BJ (cell line): ENCODE results near the gene ANP32E. TPM values are rescaled to one million over a fixed set of nuclear protein-coding genes. Genes with fewer than 3 reads are reported as not detected.
"Not testable (repeated sequence)": the region's sequence is repeated elsewhere in the genome, so short reads cannot be mapped to it uniquely, and the experiment has no call there.

Experiments used
- CTCF ChIA-PET: fragments of 350-600 bp; formaldehyde crosslinking; extraction: SDS; loops from one replicate; lab custom pipeline; 2021; ENCODE audit warnings: antibody characterized with exemption, inconsistent platforms; lab: Yijun Ruan, JAX
- POLR2A ChIA-PET: fragments of 300-600 bp; sonication (Branson Sonifier 250); formaldehyde crosslinking; extraction: SDS; loops from one replicate; lab custom pipeline; 2021; ENCODE audit warnings: antibody characterized with exemption; lab: Charles Lee
- DNase-seq: peaks from one replicate; pipeline ENCODE4 v3.0.0-alpha.2; 2011; ENCODE audit warnings: low read depth
- H3K27me3 ChIP-seq: 2 replicates; pipeline ENCODE4 v1.6.0; 2011; ENCODE audit warnings: low read length; ENCODE audit not compliant: control insufficient read depth, insufficient read depth
- H3K36me3 ChIP-seq: 2 replicates; pipeline ENCODE4 v1.5.1; 2011; ENCODE audit warnings: low read length; ENCODE audit not compliant: control insufficient read depth, insufficient read depth
- H3K4me3 ChIP-seq: 2 replicates; pipeline ENCODE4 v1.5.1; 2011; ENCODE audit warnings: low read depth, mild to moderate bottlenecking, control low read depth, low read length
- polyA plus RNA-seq: library from polyadenylated mRNA; depleted of rRNA; stranded (reverse); fragments of >200 nt; gene quantifications from 2 replicates; pipeline ENCODE4 v1.2.3, GENCODE V29; 2011
- TF ChIP-seq, protein P1 (sequence below): IDR thresholded peaks from 2 replicates; pipeline ENCODE4 v1.5.1; 2011; ENCODE audit warnings: low read depth, mild to moderate bottlenecking, control low read depth, inconsistent platforms, low read length, moderate library complexity; ENCODE audit not compliant: insufficient read depth

ANP32E gene
- polyA plus RNA-seq, 1 experiment: 6.1 TPM

DNA sequence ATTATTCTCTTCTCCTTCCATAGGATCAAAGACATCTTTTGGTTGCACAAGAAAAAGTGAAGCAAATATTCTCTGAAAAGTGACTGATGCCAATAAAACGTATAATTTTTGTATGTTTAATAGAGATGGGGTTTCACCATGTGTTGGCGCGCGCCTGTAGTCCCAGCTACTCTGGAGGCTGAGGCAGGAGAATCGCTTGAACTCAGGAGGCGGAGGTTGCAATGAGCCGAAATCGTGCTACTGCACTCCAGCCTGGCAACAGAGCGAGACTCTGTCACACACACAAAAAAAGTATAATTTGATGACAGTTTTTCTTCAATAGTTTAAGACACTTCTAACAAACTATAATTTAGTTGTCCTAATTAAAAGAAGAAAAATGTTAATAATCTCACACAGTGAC, 23.8 kb downstream of the ANP32E start:
- Histone ChIP-seq H3K27me3 (no peaks in the 10 kb centered on the region), H3K4me3 (no peak overlapping the region), H3K36me3 (no peaks in the 10 kb centered on the region)
- CTCF ChIA-PET: interaction anchor here (0.7 to 1.5 kb wide), 2 partner anchors 25 to 1015 kb away, joined by 3 to 4 read pairs; no protein-coding TSS in a partner anchor
- DNase-seq: no peak
- POLR2A ChIA-PET: no interaction called here
- TF ChIP-seq, protein P1, sequence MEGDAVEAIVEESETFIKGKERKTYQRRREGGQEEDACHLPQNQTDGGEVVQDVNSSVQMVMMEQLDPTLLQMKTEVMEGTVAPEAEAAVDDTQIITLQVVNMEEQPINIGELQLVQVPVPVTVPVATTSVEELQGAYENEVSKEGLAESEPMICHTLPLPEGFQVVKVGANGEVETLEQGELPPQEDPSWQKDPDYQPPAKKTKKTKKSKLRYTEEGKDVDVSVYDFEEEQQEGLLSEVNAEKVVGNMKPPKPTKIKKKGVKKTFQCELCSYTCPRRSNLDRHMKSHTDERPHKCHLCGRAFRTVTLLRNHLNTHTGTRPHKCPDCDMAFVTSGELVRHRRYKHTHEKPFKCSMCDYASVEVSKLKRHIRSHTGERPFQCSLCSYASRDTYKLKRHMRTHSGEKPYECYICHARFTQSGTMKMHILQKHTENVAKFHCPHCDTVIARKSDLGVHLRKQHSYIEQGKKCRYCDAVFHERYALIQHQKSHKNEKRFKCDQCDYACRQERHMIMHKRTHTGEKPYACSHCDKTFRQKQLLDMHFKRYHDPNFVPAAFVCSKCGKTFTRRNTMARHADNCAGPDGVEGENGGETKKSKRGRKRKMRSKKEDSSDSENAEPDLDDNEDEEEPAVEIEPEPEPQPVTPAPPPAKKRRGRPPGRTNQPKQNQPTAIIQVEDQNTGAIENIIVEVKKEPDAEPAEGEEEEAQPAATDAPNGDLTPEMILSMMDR: no peak

DNA sequence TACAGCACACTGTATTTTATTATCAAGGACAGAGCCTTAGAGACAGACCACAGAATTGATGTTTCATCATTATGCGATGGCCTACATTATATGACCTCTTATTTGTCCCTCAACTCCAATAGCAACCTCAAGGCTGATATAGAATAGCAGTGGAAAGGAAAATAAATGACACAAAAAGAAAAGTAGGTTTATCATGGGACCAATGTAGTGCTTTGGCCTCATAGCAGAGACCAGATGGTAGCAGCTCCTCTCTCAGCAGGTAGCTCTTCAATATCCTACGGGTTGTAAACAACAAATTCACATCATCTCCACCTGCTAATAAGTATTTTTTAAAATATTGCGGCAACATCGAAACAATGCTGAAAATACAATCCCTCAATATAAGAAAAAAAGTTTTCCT, 25.2 kb downstream of the ANP32E start:
- CTCF ChIA-PET: interaction anchor here (0.6 to 0.7 kb wide), 2 partner anchors 20 to 27 kb away, joined by 3 read pairs; no protein-coding TSS in a partner anchor
- H3K36me3 ChIP-seq: no peaks in the 10 kb centered on the region
- TF ChIP-seq, protein P1: no peak

DNA sequence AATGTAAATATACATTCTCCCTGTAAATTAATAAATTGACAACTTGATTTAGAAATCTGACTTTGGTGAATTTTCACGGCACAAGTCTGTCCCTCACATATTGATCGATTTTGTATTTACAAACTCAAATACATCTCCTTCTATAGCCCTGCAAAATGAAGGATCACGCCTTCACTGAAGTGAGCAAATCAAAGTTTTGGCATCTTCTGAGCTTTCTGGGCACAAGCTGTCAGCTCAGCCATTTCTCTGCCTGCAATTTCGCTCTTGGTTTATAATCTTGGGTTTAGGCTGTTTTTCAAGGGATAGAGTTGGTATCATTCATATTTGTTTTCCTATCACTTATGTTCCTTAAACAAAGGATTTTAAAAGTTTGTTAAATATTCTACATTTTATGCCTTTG, 25.8 kb downstream of the ANP32E start:
- POLR2A ChIA-PET: no interaction called here
- no peaks in the 10 kb centered on the region for H3K27me3 ChIP-seq
- CTCF ChIA-PET: interaction anchor here (0.7 kb wide), 1 partner anchor 20 kb away, joined by 3 read pairs; no protein-coding TSS in a partner anchor
- H3K4me3 ChIP-seq: no peak overlapping the region
- no peaks in the 10 kb centered on the region for H3K36me3 ChIP-seq
- no peak for DNase-seq
- TF ChIP-seq, protein P1: no peak

More for the DNA sequence above, 25.2 kb downstream of the ANP32E start:
- Histone ChIP-seq H3K27me3 (no peaks in the 10 kb centered on the region), H3K4me3 (no peak overlapping the region)
- POLR2A ChIA-PET: no interaction called here
- DNase-seq: no peak

DNA sequence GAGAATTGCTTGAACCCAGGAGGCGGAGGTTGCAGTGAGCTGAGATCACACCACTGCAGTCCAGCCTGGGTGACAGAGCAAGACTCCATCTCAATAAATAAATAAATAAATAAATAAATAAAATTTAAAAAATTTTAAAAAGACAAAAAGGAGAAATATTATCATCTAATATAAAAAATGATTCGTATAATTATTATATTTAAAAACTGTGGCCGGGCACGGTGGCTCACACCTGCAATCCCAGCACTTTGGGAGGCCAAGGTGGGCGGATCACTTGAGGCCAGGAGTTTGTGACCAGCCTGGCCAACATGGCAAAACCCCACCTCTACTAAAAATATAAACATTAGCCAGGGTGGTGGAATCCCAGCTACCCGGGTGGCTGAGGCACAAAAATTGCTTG, 27.5 kb downstream of the ANP32E start:
- H3K36me3 ChIP-seq, DNase-seq, POLR2A ChIA-PET, H3K4me3 ChIP-seq, H3K27me3 ChIP-seq: not testable (repeated sequence)
- CTCF ChIA-PET: interaction anchor here (0.7 kb wide), 1 partner anchor 14 kb away, joined by 3 read pairs; no protein-coding TSS in a partner anchor

DNA sequence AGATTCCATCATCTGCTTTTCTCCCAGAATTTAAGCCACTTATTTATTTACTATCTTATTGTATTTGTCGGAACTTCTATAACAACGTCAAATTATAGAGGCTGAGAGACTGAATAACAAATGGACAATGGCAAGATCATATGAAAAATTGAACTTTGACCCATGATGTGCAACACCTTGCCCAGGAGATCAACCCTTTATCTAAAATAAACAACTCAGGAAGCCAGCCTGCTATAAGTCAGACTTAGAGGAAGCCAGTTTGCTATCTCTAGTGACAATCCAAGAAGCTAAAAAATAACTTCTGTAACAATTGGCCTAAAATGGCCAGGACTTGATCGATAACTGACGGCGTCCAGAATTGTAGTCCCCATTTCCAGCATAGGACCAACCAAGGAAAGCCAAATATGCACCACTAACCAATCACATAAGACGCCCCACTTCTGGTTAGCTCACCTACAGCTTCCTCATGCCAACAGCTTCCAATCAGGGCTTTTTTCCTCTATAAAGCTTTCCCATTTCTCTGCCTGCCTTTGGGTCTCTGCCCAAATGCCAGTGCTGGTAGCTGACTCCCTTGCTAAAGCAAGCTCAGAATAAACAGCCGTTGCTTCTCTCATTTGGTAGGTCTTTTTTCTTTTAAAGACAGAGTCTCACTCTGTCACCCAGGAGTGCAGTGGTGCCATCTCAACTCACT, 28.5 kb downstream of the ANP32E start:
- no peaks in the 10 kb centered on the region for H3K27me3 ChIP-seq
- ChIA-PET POLR2A (no interaction called here), CTCF (interaction anchor here (0.7 kb wide), 2 partner anchors 13 to 36 kb away, joined by 3 to 5 read pairs; no protein-coding TSS in a partner anchor)
- DNase-seq: no peak
- H3K4me3 ChIP-seq: no peak overlapping the region
- TF ChIP-seq, protein P1: no peak
- no peaks in the 10 kb centered on the region for H3K36me3 ChIP-seq

DNA sequence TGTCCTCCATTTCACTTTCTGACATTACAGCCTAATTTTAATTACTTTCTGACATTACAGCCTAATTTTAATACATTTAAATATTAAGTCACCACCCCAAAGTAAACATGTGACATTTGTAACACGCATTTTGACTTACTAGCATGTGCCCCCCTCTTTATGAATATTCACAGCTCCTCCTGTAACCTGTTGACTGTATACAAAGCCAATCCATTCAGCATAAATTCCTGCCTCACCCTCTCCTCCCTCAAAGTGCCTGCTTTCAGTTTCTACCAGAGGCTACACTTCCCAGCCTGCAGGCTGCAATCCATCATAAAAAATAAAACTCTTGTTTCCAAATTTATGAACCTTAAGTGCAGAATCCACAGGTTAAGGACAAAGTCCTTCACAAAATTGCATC, 39.5 kb downstream of the ANP32E start:
- Histone ChIP-seq H3K27me3 (no peaks in the 10 kb centered on the region), H3K36me3 (no peaks in the 10 kb centered on the region), H3K4me3 (no peak overlapping the region)
- no peak for DNase-seq
- POLR2A ChIA-PET: no interaction called here
- CTCF ChIA-PET: interaction anchor here (1.1 kb wide), 1 partner anchor 10 kb away, joined by 3 read pairs; no protein-coding TSS in a partner anchor
- TF ChIP-seq, protein P1: no peak
